CD4-positive, alpha-beta T cell treated with Interleukin-12 subunit alpha and Interleukin-12 subunit beta, for 1 hour (primary cell): Measurements from ENCODE around the gene XRRA1.

Experiments used
- DNase-seq: peaks from one replicate; pipeline ENCODE4 v3.0.0-alpha.2; 2020

Gene XRRA1

GRCh38 chr11:74949753-74950137 is 854 bp upstream of the XRRA1 start:
- no peak for DNase-seq

DNA sequence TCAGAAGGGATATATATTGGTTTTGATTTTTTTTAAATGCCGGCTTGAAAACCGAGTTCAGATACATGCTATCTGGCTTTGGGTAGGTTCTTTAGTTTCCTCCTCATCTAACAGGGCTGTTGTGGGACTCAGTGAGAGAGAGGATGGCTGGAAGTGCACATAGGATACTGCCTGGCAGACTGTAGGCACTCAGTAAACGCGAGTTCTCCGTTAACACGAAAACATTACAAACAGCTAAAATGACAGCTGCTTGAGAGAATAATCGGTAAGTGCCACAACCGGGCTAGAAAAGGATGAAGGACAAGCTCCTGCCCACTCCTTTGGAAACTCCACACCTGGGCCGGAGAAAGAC is 369 bp downstream of the XRRA1 start:
- DNase-seq = no peak

DNA sequence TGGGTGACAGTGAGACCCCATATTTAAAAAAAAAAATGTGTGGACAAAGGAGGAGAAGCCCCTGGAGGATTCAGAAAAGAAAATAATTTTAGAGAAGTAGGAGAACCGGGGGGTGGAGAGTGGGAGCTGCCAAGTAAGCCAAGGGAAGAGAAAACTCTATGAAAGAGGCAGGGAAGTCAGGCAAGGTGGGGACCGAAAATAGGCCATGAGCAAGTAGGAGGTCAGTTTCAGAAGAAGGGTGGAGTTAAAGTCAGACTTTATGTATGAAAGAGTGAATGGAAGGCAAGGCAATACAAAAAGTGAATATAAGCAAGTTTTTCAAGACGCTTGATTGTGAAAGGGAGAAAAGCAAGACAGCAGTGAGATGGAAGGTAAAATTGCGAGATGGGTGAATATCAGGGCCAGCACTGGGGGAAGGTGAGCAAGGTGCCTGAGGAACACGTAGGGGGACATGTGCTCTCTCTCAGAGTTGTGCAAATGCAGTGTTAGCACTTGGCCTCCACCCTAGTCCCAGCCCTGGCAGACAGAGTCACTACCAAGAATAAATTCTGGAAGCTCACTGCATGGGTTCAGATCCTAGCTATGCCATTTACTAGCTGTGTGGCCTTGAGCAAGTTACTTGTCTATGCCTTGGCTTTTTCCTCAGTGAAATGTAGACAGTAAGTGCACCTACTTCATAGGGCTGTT is 6.7 kb downstream of the XRRA1 start:
- DNase-seq = no peak

- no peak for DNase-seq
Measured at GRCh38 chr11:74941492-74941891, 7.4 kb downstream of the XRRA1 start.

DNA sequence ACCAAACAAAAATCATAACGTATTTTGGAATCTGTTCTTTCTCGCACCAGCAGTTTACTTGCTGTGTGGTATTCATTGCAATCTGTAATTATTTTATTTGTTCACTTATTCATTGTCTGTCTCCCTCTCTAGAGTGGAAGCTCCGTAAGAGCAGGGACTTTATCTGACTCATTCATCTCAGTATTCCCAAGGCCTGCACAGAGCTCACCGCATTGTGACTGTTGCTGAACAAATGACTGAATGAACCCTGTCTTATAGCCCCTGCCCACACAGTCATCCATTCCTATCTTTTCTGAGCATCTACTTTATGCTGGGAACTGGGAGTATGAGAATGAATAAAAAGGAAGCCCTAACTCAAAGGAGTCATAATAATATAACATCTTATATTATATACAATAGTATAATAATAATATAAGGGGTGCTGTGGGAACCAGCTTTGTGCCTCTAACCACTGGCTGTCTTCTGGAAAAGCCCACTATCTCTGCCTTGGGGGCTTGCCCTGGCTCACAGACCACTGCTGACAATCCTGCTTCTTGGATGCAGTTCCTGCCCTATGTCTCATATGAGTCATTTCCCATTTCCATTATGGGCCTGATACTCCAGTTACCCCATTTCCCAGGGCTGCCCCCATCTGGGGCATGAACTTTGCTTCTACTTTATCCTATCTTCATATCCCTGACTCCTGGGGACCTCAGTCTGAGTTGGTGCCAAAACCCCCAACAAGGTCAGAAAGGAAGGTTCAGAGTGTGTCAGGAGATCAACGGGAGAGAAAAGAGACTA is 11.0 kb downstream of the XRRA1 start:
- DNase-seq = no peak

DNA sequence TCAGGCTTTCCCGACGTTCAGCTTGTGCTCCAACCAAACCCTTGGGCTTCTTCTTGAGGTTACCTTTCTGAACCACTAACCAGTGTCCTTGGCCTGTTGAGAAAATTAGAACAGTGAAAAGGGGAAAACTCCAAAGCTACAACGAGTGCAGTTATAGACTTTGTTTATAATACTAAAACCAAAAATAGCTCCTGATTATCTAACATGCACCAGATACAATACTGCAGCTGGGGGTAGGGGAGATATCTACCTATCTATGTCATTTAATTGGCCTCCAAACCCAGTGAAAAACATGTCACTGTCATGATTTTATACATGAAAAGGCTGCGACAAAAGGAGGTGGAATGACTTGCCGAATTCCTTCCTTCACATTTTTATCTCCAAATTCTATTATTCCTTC is 11.9 kb downstream of the XRRA1 start:
- DNase-seq = no peak

DNA sequence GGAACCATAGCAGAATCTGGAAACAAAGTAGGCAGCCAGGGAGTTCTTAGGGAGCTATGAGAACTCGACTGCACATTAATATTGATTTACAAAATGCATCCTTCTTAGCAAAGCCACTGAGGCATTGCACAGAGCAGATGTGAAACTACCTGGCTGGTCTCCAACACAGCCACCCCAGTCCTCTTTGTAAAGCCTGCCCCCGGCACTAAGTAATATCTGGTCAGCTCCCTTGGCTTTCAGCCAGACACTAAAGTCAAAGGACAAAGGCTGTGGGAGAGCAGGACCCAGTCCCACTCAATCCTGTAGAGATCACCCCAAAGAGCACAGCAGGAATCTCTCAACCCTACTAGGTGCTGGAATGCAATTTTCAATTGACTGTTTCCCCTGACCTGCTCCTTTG is 12.8 kb downstream of the XRRA1 start:
- DNase-seq = no peak

- no peak for DNase-seq
Measured at GRCh38 chr11:74935285-74935684, 13.6 kb downstream of the XRRA1 start.

GRCh38 chr11:74933765-74934164 is 15.1 kb downstream of the XRRA1 start:
- no peak for DNase-seq

GRCh38 chr11:74932797-74933196 is 16.1 kb downstream of the XRRA1 start:
- DNase-seq = no peak

- DNase-seq = no peak
Measured at GRCh38 chr11:74932169-74932568, 16.7 kb downstream of the XRRA1 start.

GRCh38 chr11:74929431-74930363 is 19.2 kb downstream of the XRRA1 start:
- peak; percentile 75 for DNase-seq

GRCh38 chr11:74927496-74927895 is 21.4 kb downstream of the XRRA1 start:
- no peak for DNase-seq

- DNase-seq = no peak
Measured at GRCh38 chr11:74926304-74927030, 22.4 kb downstream of the XRRA1 start.

DNA sequence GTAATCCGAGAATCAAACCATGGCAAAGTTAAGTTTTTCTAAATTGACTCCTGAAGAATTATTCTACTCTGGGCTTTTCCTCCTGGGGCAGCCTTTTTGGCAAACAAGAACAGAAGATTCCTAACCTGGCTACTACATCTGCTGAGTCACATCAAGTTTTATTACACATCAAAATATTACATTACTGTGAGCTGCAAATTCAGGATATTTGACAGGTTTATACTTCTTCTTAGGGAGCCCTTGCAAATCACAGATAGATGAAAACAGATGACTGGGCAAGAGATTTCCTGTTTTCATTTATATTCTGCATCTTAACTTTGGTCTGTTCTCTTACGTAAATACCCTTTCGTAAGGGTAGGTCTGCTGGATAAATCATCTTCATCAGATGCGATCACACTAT is 23.6 kb downstream of the XRRA1 start:
- no peak for DNase-seq

GRCh38 chr11:74923125-74923524 is 25.8 kb downstream of the XRRA1 start:
- DNase-seq = no peak

DNA sequence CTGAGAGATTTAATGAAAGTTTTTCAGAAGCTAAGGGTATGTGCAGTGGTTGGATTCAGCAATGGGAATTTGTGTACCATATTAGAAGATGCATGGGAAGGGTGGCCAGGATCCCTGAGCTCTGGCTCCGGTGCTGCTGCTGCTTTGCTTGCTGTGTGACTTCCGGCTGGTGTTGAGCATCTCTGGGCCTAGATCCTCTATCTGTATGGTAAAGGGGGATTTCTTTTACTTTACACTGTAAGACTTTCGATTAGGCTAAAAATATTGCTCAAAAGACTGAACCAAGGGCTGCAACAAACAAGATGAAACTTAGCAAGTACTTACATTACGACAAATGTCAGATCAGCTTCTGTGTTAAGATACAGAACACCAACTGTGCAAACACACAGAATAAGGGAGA is 39.1 kb downstream of the XRRA1 start:
- no peak for DNase-seq

DNA sequence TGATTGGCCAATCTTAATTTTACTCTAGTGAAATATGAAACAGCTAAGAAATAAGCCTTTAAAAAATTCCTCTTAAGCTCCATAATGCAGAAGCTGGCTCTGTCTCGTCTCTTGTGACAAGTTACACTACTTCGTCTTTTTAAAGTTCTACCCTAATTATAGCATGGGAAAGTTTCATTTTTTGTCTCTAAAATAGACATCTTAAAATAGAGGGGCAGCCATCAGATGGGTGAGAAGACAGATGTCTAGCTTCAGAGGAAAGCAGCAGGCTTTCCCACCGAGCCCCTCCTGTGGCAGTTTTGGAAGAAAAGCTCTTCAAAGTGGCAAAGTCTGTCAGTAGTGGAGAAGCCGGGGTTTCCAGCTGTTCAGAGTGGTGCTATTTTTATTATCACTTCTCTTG is 39.5 kb downstream of the XRRA1 start:
- DNase-seq = no peak

GRCh38 chr11:74905326-74905725 is 43.6 kb downstream of the XRRA1 start:
- no peak for DNase-seq

DNA sequence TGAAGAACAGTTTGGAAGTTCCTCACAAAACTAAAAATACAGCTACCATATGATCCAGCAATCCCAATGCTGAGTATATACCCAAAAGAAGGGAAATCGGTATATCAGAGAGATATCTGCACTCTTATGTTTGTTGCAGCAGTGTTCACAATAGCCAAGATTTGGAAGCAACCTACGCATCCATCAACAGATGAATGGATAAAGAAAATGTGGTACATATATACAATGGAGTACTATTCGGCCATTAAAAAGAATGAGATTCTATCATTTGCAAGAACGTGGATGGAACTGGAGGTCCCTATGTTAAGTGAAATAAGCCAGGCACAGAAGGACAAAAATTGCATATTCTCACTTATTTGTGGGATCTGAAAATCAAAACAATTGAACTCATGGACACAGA is 46.5 kb downstream of the XRRA1 start:
- no peak for DNase-seq

- DNase-seq = no peak
Measured at GRCh38 chr11:74896311-74896710, 52.6 kb downstream of the XRRA1 start.

- DNase-seq = no peak
Measured at GRCh38 chr11:74895340-74896116, 53.4 kb downstream of the XRRA1 start.
